Measurements from ENCODE around the gene ALDH6A1.

DNA sequence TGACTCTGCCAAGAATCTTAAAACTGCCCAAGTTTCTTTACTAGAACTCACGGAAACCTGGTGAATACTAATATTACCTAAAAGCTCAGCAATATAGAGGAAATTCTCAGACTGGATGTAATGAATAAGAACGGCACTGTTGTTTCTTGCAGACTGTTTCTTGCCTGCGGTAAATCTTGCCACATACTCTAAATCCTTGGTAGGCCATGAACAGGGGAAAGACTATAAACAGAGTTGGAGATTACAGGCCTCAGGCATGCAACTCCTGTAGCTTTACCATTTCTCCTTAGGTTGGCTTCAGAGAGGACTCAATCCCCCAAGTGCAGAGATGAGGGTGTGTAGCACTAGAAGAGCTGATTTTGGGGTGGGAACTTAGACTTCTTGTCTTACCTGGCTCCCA lies 1.1 kb downstream of the ALDH6A1 start:
- TF ChIP-seq POLR2A (IDR thresholded peaks at IDR 0.05; ENCODE audit: low read depth, low read length) (no peak), POLR2AphosphoS5 (IDR thresholded peaks at IDR 0.05; ENCODE audit: low read depth, low read length) (no peak), TAF1 (IDR thresholded peaks at IDR 0.05; ENCODE audit: low read depth, low read length) (no peak), POU2F2 (IDR thresholded peaks at IDR 0.05; ENCODE audit: low read depth, low read length) (no peak), PAX5 (IDR thresholded peaks at IDR 0.05; ENCODE audit: insufficient read depth, low read length, severe bottlenecking) (no peak)

Data from GM12891 (cell line).